Measurements from ENCODE around the gene RFPL3.
"Not testable (repeated sequence)": the region's sequence is repeated elsewhere in the genome, so short reads cannot be mapped to it uniquely, and the experiment has no call there.

RFPL3 gene

DNA sequence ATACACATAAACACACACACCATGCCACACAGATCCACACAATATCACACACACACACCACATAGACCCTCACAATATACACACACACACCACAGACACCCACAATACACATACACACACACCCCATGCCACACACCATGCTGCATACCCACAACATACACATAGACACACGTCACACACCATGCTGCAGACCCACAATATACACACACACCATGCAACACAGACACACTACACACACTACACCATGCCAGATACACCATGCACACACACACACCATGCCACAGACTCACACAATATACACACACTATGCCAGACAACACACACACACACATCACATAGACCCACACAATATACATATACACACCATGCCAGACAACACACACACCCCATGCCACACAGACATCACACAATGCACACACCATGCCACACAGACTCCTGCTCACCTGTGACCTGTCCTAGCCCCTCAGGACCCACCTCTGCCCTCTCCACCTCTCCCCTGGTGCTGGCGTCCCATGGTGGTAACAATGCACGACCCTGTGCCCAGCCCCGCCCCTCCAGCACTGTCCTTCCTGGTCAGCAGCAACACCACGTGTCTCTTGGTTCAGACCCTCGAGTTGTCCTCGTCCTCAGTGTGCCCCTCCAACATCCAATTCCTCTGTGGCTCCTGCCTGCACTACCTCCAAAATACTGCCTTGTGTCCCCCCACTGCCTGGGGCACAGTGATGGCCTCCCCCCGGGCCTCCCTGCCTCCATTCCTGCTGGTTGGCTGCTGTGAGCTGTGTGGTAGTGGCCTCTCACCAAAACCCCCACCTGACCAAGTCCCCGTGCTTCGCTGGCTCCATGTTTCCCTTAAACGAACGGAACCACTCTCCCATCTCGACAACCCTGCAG lies 23.7 kb upstream of the RFPL3 start:
- TF ChIP-seq EZH2 (IDR thresholded peaks at IDR 0.05) = no peak
- no peak for TF ChIP-seq POLR2AphosphoS5 (IDR thresholded peaks at IDR 0.05; ENCODE audit: borderline replicate concordance, low read depth, low read length)
- TF ChIP-seq FOXP2 (optimal IDR thresholded peaks at IDR 0.05; ENCODE audit: control extremely low read depth, extremely low read length, insufficient read depth) = no peak
- H3K27ac ChIP-seq = no peak overlapping the region

DNA sequence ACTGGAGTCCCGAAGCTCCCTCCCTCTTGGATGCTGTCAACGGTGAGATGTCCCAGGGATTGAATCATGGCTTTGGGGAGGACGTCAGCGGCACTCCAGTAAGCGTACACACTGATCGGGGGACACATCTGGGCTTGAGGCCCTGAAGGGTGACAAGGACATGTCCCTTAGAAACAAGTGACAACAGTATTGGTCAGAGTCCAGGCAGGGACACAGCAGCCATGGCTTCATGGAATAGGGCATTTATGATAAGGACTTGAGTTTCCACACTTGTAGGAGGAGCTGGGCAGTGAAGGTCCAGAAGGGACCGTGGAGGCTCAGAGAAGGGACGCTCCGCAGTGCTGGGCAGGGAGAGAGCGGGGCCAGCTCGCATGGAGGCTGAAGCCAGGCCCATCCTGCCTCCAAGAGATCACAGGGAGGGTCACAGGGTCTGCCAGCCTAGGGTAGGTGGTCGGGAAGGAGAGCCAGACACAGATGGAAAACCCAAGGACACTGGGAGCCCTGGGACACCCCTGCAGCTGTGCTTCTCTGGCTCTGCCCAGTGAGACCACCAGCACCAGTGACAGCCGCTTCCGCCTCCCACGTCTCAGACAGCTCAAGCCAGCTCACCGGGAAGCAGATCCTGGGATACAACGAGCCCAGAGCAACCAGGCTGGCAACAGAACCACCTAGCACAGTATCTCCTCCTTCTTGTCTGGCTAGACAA lies 22.9 kb upstream of the RFPL3 start:
- Histone ChIP-seq H3K9me3 (ENCODE audit: low read depth, low read length) (no peaks in the 10 kb centered on the region), H3K27ac (no peak overlapping the region), H3K4me3 (no peak overlapping the region), H3K9ac (ENCODE audit: insufficient read length) (no peak overlapping the region), H3K36me3 (ENCODE audit: insufficient read depth, low read length) (no peaks in the 10 kb centered on the region)
- no peak for TF ChIP-seq EZH2 (IDR thresholded peaks at IDR 0.05)
- no peak for TF ChIP-seq POLR2AphosphoS5 (IDR thresholded peaks at IDR 0.05; ENCODE audit: borderline replicate concordance, low read depth, low read length)
- no peak for TF ChIP-seq FOXP2 (optimal IDR thresholded peaks at IDR 0.05; ENCODE audit: control extremely low read depth, extremely low read length, insufficient read depth)
- no peak for DNase-seq (ENCODE audit: low read depth, low spot score)

More for the DNA sequence above, 23.7 kb upstream of the RFPL3 start:
- H3K9me3 ChIP-seq (ENCODE audit: low read depth, low read length) = no peaks in the 10 kb centered on the region
- H3K9ac ChIP-seq (ENCODE audit: insufficient read length) = no peak overlapping the region
- H3K36me3 ChIP-seq (ENCODE audit: insufficient read depth, low read length) = no peaks in the 10 kb centered on the region
- DNase-seq (ENCODE audit: low read depth, low spot score) = no peak
- H3K4me3 ChIP-seq = no peak overlapping the region

GRCh38 chr22:32335471-32335870 lies 22.2 kb upstream of the RFPL3 start:
- Histone ChIP-seq H3K4me3 (no peak overlapping the region), H3K36me3 (ENCODE audit: insufficient read depth, low read length) (no peaks in the 10 kb centered on the region), H3K9me3 (ENCODE audit: low read depth, low read length) (no peaks in the 10 kb centered on the region), H3K9ac (ENCODE audit: insufficient read length) (no peak overlapping the region), H3K27ac (no peak overlapping the region)
- TF ChIP-seq POLR2AphosphoS5 (IDR thresholded peaks at IDR 0.05; ENCODE audit: borderline replicate concordance, low read depth, low read length) (no peak), FOXP2 (optimal IDR thresholded peaks at IDR 0.05; ENCODE audit: control extremely low read depth, extremely low read length, insufficient read depth) (no peak), EZH2 (IDR thresholded peaks at IDR 0.05) (no peak)
- no peak for DNase-seq (ENCODE audit: low read depth, low spot score)

- no peak overlapping the region for H3K4me3 ChIP-seq
- no peaks in the 10 kb centered on the region for H3K9me3 ChIP-seq (ENCODE audit: low read depth, low read length)
- no peak for DNase-seq (ENCODE audit: low read depth, low spot score)
- no peak overlapping the region for H3K27ac ChIP-seq
- no peaks in the 10 kb centered on the region for H3K36me3 ChIP-seq (ENCODE audit: insufficient read depth, low read length)
- no peak for TF ChIP-seq EZH2 (IDR thresholded peaks at IDR 0.05)
- no peak for TF ChIP-seq FOXP2 (optimal IDR thresholded peaks at IDR 0.05; ENCODE audit: control extremely low read depth, extremely low read length, insufficient read depth)
- TF ChIP-seq POLR2AphosphoS5 (IDR thresholded peaks at IDR 0.05; ENCODE audit: borderline replicate concordance, low read depth, low read length) = no peak
- H3K9ac ChIP-seq (ENCODE audit: insufficient read length) = no peak overlapping the region
Observed at GRCh38 chr22:32336121-32336603, 21.5 kb upstream of the RFPL3 start.

DNA sequence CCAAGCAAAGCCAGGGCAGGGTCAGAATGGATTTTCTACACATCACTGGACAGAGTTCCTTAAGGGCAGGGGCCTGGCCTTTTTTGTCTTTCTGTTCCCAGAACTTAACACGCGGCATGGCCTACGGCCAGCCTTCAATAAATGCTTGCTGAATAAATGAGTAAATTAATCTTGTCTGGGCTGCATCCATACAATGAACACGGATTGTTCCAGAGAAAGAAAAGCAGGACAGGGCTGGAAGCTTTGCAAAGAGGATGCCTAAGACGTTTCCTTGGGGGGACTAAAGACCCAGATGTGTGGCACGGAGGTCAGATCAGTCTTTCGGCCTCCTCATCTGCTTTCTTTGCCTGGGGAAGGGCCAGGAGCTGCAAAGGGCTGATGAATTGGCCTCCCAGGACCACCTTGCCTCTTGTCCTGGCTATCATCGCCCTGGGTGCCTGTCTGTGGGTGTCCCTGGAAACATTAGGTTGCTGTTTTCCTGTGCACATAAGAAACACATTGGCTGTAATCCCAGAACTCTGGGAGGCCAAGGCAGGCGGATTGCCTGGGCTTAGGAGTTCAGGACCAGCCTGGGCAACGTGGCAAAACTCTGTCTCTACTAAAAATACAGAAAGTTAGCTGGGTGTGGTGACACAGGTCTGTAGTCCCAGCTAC lies 20.8 kb upstream of the RFPL3 start:
- no peak for DNase-seq (ENCODE audit: low read depth, low spot score)
- no peak overlapping the region for H3K27ac ChIP-seq
- H3K9ac ChIP-seq (ENCODE audit: insufficient read length) = no peak overlapping the region
- no peaks in the 10 kb centered on the region for H3K36me3 ChIP-seq (ENCODE audit: insufficient read depth, low read length)
- no peaks in the 10 kb centered on the region for H3K9me3 ChIP-seq (ENCODE audit: low read depth, low read length)
- H3K4me3 ChIP-seq = no peak overlapping the region
- TF ChIP-seq EZH2 (IDR thresholded peaks at IDR 0.05) = no peak
- no peak for TF ChIP-seq FOXP2 (optimal IDR thresholded peaks at IDR 0.05; ENCODE audit: control extremely low read depth, extremely low read length, insufficient read depth)
- TF ChIP-seq POLR2AphosphoS5 (IDR thresholded peaks at IDR 0.05; ENCODE audit: borderline replicate concordance, low read depth, low read length) = no peak

- not testable (repeated sequence) for H3K27ac ChIP-seq; H3K36me3 ChIP-seq (ENCODE audit: insufficient read depth, low read length); DNase-seq (ENCODE audit: low read depth, low spot score); H3K9ac ChIP-seq (ENCODE audit: insufficient read length); H3K9me3 ChIP-seq (ENCODE audit: low read depth, low read length); H3K4me3 ChIP-seq
Observed at GRCh38 chr22:32337425-32337824, 20.2 kb upstream of the RFPL3 start.

DNA sequence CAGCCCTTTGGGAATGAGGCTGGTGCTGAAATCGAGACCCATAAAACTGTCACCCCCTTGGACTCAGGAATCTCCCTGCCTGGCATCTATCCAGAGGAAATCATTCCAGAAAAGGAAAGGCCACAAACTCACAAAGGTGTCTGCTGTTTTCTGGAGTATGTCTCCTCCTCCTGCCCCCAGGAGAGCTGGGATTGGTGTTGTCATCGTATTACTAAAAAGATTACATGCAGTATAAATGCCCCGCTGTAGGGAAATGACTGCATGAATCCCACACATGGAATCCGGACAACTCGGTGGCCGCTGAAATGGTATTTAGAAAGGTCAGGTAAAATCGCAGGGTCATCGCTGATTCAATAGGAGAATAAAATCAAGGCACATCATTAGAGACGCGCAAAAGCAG lies 18.9 kb upstream of the RFPL3 start:
- Histone ChIP-seq H3K4me3 (no peak overlapping the region), H3K27ac (no peak overlapping the region), H3K9ac (ENCODE audit: insufficient read length) (no peak overlapping the region), H3K9me3 (ENCODE audit: low read depth, low read length) (no peaks in the 10 kb centered on the region), H3K36me3 (ENCODE audit: insufficient read depth, low read length) (no peaks in the 10 kb centered on the region)
- no peak for DNase-seq (ENCODE audit: low read depth, low spot score)
- TF ChIP-seq FOXP2 (optimal IDR thresholded peaks at IDR 0.05; ENCODE audit: control extremely low read depth, extremely low read length, insufficient read depth) = no peak
- TF ChIP-seq POLR2AphosphoS5 (IDR thresholded peaks at IDR 0.05; ENCODE audit: borderline replicate concordance, low read depth, low read length) = no peak
- no peak for TF ChIP-seq EZH2 (IDR thresholded peaks at IDR 0.05)
